Measurements from ENCODE around the gene KCNF1. TPM values are rescaled to one million over a fixed set of nuclear protein-coding genes. Genes with fewer than 3 reads are reported as not detected.
"Not testable (repeated sequence)": the region's sequence is repeated elsewhere in the genome, so short reads cannot be mapped to it uniquely, and the experiment has no call there.

Gene KCNF1
- polyA plus RNA-seq, 3 donors, result 0.03 to 0.93 TPM; not detected in 1

DNA sequence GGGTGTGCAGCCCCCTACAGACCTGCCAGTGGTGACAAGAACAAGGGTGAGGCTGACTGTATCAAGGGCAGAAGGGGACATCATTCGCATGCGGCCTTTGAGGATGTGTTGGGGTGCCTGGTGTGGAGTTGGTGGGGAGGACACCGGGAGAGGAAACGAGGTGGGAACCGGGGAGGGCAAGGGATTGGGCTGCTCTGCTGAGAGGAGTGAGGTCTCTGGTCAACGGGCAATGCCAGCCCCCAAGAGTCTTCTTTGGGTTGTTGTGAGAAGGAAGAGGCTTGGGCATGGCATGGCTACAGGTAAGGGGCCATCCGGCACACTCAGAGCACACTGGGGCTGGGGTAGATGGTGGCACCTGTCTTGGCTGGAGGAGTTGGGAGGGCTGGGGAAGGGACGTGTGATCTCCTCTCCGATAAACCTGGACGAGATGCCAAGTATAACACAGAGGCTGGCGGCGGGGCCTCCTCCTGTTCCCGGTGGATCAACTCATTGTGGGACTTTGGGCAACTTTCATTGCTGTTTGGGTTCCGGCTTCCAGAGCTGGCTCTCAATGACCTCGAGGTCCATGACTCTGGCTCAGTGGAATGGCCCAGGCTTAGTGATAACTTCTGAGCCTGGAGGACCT, 37.0 kb downstream of the KCNF1 start:
- WGBS, 3 donors, result 88 to 96% (median 95%) methylated on average over 15 of the region's 15 CpGs

DNA sequence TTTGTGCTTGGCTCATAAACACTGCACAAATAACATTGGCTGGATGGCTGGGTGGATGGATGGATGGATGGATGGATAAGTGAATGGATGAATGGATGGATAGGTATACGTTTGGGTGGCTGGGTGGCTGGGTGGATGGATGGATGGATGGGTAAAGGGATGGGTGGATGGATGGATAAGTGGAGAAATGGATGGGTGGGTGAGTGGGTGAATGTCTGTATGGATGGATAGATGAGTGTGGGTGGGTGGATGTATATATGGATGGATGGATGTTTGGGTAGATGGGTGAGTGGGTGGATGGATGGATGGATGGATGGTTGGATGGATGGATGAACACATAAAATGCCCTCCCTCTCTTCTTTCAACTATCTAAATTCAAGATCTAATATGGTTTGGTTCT, 38.1 kb downstream of the KCNF1 start:
- WGBS, 3 donors, result 56 to 76% (median 71%) methylated on average over 1 of the region's 1 CpG
- no peak overlapping the region for H3K27ac ChIP-seq (ENCODE audit: low read depth, low read length)

More for the DNA sequence above, 37.0 kb downstream of the KCNF1 start:
- H3K27ac ChIP-seq (ENCODE audit: low read depth, low read length), result no peak overlapping the region

DNA sequence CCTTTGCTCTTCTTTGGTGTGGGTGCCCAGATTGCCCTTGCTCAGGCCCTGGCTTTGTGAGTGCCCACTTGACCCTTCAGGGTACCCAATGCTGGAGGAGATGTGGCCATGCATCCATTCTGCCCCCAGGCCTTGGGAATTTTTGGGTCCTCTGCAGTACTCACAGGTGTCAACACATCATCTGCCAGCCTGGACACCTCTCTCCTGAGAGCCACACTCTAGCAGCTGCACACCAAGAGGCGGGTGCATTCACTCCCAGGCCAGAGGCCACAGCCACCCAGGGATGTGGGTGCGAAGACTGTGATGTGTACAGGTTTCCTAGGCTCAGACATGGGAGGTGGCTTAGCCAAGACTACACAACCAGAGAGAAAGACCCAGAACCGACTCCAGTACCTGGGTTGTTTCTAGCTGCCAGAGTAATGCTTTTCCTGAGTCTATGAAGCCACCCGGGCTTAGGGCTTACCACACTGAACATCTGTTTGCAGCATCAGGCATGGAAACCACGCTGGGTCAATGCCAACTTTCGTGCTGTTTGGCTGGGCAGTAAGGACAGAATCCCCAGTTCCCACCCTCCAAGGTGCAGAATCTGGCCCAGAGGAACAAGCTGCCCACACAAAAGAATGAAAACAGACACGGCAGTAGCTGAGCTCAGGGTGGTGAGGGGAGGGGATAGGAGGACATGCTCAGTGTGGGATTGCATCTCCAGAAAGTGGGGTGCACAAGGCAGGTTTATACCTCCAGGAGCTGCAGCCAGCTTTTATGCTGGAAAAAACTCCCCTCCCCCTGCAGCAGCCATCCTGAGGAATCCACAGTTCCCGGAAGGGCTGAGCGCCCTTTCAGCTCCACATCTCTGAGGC, 40.1 kb downstream of the KCNF1 start:
- 52 to 67% (median 59%) methylated on average over 9 of the region's 9 CpGs for WGBS, 3 donors
- no peak overlapping the region for H3K27ac ChIP-seq (ENCODE audit: low read depth, low read length)

DNA sequence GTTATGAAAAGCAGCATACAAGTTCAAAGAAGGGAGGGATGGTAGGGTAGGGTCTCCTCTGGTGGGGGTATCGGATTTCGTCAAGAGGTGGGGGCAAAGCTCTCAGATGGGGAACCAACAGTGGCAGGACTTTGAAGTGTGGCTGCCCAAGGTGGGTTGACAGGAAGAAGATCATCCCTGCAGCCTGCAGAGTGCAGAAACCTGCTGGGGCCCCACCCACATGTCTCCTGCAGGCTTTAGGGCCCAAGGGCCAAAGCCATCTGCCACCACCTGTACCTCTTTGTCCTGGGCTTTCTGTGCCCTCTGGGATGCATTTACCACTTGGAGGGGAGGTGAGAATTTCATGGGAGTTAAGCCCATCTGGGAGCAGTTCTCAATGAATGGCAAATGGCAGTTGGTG, 42.7 kb downstream of the KCNF1 start:
- WGBS, 3 donors, result 83 to 97% (median 95%) methylated on average over 2 of the region's 2 CpGs
- H3K27ac ChIP-seq (ENCODE audit: low read depth, low read length), result no peak overlapping the region

DNA sequence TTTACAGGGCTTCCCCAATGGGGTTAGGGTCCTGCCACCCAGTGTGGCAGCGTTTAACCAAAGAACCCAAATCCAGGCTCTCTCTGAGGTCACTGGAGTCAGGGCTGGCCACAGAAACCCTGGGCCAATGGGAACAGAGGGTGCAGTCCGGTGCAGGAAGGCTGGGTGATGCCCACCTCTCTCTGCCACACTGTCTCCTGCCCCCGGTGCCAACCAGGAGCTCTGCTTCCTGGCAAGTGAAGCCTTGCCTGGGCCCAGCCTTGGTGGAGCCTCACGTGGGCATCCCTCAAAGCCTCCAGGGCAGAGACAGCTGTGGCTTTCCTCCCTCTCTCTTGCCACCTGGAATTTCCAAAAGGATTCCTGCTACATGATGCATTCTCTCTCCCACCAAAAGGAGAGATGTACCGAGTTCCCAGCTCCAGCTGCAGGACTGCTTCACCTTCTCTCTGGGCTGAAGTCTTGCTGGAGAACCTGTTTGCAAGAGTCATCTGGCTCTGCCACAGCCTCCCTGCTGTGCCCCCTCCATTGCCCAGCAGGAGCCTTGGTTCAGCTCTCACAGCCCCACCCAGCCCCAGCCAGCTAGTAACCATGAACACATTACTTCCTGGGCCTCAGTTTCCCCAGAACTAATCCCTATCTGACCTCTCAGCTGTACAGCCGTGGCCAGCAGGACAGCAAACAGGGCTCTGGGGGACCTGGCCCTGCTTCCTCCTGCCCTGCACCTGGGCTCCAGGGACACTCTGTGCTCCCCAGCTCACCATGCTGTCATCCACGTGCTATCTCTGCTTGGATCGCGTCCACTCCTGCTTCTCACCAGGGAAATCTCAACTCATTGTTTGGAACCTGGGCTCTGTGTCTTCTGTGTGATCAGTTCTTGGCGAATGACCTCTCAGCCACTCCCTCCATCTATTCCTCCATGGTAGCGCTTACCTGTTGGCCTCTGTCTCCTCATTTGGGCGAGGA, 43.4 kb downstream of the KCNF1 start:
- H3K27ac ChIP-seq (ENCODE audit: low read depth, low read length), result no peak overlapping the region
- WGBS, 3 donors, result 86 to 88% (median 87%) methylated on average over 12 of the region's 12 CpGs

DNA sequence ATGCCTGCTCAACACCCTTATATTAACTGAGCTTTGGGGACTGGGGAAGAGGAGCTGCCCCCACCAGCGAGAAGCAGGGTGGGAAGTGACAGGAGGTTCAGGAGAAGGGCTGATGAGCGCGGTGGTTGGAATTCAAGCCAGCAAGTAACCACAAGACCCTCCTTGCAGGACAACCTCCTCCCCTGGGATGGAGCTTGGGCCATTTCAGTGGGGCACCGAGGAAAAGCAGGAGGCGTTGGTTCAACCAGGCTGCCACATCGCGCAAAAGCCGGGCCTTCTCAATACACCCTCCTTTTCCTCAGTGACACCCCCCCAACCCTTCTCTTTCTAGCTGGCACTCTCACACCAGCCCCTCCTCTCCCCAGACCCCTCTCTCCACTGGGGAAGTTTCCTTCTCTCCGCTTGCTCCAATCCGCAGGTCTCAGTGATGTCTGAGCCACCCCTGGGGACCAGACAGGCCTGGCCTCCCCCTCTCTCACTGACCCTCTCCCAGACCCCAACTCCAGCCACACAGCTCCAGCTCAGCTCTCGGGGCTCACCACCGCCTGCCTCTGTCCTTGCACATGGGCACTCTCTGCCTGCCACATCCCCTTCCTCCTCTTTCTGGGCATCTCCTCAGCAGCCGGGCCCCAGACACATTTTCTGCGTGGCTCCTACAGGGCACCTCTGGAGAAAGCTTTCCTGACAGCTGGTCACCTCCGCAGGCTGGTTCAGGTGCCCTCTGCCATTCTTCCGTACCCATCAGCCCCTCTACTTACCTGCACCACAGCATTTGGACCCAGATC, 44.5 kb downstream of the KCNF1 start:
- no peak overlapping the region for H3K27ac ChIP-seq (ENCODE audit: low read depth, low read length)
- WGBS, 3 donors, result 95 to 98% (median 96%) methylated on average over 16 of the region's 16 CpGs

DNA sequence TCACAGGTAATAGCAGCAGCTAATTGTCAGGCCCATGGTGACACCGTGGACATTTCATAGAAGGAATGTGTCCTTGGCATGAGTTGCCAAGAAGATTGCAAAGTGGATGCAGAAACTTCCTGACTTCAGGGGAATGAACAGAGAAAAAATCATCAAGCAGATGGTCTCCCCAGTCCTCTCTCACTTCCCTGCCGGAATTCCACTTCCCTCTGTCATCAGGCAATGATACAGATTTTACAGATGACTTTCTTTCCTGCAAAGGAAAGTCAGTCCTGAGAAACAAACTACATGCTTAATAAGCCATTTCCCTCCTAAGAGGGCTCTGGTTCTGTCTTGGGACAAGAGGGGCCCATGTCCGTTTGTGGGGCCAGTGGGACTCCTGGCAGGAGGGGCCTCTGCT, 45.7 kb downstream of the KCNF1 start:
- WGBS, 3 donors, result 66 to 72% (median 67%) methylated on average over 3 of the region's 3 CpGs
- no peak overlapping the region for H3K27ac ChIP-seq (ENCODE audit: low read depth, low read length)

DNA sequence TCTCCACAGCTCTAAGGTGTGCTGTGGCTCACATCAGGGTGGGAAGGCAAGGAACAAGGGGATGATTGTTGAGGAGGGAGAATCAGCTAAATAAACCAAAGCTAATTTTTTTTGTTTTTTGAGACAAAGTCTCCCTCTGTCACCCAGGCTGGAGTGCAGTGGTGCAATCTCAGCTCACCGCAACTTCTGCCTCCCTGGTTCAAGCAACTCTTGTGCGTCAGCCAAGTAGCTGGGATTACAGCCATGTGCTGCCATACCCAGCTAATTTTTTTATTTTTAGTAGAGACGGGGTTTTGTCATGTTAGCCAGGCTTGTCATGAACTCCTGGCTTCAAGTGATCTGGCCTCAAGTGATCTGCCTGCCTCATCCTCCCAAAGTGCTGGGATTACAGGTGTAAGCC, 46.7 kb downstream of the KCNF1 start:
- H3K27ac ChIP-seq (ENCODE audit: low read depth, low read length), result not testable (repeated sequence)
- WGBS, 3 donors, result 53 to 67% (median 61%) methylated on average over 3 of the region's 3 CpGs

DNA sequence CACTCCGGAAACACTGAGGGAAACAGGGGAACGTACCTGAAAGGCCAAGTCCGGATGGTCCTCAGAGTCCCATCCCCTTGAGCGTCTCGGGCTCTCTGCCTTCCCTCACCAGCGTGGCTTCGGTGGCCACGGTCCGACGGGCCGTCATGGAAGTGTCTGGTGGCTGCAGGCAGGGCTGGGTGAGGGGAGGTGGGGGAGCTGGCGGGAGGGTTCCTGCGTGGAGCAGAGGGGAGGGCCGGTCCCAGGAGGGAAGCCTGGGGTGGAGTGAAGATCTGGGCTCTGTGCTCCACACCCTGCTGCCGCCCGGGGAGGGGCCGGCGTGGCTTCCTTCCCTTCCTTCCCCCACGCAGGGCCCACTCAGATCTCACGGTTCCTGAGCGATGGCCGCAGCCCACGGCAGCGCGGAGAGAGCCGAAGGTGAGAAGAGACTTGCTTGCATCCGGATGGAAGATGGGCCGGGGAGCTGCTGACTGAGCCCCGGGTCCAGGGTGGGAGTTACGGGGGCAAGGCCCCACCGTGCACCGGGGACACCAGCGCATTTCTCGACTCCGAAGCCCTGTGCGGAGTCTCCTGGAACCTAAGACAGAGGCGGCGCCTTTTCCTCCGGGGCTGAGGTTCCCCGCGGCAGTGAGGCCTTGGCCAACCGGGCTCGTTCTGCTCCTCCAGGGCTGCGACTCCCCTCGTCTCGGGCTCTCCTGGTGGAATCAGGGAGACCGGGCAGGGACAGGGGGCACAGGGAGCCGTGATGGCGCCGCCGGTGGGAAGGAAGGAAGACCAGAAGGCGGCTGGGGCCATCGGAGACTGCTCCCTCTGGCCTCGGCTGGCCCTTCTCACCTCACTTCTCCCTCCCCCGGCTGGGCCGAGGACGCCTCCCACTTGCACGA, 49.1 kb downstream of the KCNF1 start:
- WGBS, 3 donors, result 85 to 90% (median 89%) methylated on average over 42 to 58 of the region's 58 CpGs
- H3K27ac ChIP-seq (ENCODE audit: low read depth, low read length), result no peak overlapping the region

DNA sequence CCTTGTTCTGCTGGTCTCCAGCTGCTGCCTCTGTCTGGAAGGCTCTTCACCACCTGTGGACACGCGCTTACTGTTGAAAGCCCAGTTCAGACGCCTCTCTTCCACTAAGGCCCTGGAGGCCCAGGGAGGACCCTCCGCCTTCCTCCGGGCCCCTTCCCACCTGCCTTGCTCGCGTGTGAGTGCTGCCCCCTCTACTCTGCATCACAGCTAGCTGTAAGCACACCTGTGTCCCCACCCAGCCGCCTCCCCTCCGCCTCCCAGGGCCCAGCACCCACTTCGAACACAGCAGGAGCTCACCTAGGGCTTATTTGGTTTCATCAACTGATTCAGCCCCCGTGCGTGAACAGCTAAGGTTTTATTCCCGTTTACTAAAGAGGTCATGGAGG, 49.7 kb downstream of the KCNF1 start:
- H3K27ac ChIP-seq (ENCODE audit: low read depth, low read length), result no peak overlapping the region
- 77 to 89% (median 86%) methylated on average over 13 of the region's 13 CpGs for WGBS, 3 donors

DNA sequence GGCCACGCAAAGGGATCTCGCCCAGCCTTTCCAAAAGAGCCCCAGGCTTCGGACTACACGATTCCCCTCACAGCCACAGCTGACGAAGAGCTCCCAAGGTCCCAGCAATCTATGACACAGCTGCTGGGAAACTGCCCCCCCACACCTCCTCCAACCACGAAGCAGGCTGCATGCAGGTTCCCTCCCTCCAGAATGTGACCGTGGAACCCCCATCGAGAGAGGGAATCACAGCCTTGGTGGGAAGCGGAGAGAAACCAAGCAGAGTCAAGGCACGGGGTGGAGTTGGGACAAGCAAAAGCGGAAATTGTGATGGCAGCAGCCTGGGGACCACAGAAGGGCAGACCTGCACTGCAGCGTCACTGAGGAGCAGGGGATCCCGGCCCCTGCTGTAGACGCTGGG, 50.3 kb downstream of the KCNF1 start:
- no peak overlapping the region for H3K27ac ChIP-seq (ENCODE audit: low read depth, low read length)
- 84 to 91% (median 87%) methylated on average over 14 of the region's 14 CpGs for WGBS, 3 donors

DNA sequence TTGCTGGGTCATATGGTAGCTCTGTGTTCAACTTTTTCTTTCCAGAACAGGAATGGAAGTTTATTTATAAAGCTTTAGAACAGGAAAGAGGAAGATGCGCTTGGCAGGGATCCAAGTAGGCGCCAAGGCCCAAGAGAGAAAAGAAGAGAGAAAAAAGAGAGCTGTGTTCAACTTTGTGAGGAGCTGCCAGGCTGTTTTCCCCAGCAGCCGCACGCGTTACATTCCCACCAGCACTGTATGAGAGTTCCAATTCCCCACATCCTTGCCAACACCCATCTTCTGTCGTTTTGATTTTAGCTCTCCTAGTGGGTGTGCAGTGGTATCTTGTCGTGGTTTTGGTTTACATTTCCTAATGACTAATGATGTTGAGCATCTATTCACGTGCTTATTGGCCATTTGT, 51.4 kb downstream of the KCNF1 start:
- H3K27ac ChIP-seq (ENCODE audit: low read depth, low read length), result no peak overlapping the region
- WGBS, 3 donors, result 27 to 49% (median 34%) methylated on average over 8 of the region's 8 CpGs

Other genes starting within 250 kb of the KCNF1 start
- gene NOL10, start 222.0 kb upstream of the KCNF1 start, polyA plus RNA-seq, result 10 to 100 TPM in 2 of 3 donors, 1 to 10 TPM in 1; 8.5 to 17.3 (median 16.1) TPM
- 1 to 10 TPM in 1 of 3 donors, under 1 TPM in 2; 0.79 to 1.7 (median 0.82) TPM for gene ATP6V1C2, start 190.3 kb upstream of the KCNF1 start, polyA plus RNA-seq
- 100 to 1,000 TPM in 2 of 3 donors, 10 to 100 TPM in 1; 71.5 to 164 (median 124) TPM for gene PDIA6, start 99.1 kb upstream of the KCNF1 start, polyA plus RNA-seq
- 10 to 100 TPM; 22.7 to 34.3 (median 23.7) TPM for gene SLC66A3, start 243.5 kb downstream of the KCNF1 start, polyA plus RNA-seq

All from adipose tissue (tissue), 3 donors.